ENCODE measurements around the gene SLC9A8. TPM values are rescaled to one million over a fixed set of nuclear protein-coding genes. Genes with fewer than 3 reads are reported as not detected.

SLC9A8 gene
- total and polyA plus RNA-seq, 9 of the 15 experiments (the other 6 are each of a cell fraction or from before 2014, with no cell fraction given) = 0.56 to 9.7 (median 5.0) TPM

DNA sequence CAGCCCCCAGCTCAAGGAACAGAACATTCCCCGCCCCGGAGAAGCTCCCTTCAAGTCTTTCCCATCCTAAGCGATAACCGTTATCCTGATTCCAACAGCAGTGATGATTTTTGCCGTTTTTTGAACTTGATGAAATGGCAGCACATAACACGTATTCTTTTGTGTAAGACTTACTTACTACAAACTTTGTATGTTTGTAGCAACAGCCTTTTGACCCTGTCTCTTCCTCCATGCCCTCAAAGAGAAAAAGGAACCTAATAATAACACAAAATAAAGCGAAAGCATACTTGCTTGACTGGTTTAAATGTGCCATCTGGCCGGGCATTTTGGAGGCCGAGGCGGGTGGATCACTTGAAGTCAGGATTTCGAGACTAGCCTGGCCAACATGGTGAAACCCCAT, 26.4 kb upstream of the SLC9A8 start:
- no peaks in the 10 kb centered on the region for H3K27me3 ChIP-seq (ENCODE audit: control insufficient read depth in 2 of 2, insufficient read depth in 2 of 2, low read length in 2 of 2)
- H3K4me3 ChIP-seq = no peak overlapping the region
- FAIRE-seq (no peak), ATAC-seq (no peak), DNase-seq (ENCODE audit: extremely low read depth in 1 of 4, low spot score in 3 of 4) (no peak)
- no peaks in the 10 kb centered on the region for H4K20me1 ChIP-seq (replicated peaks; ENCODE audit: control insufficient read depth, insufficient read depth, low read length)
- intact Hi-C loops (cut with micrococcal nuclease) (no loop called here), in situ Hi-C loops (cut with MboI) (no loop called here)
- H3K36me3 ChIP-seq (ENCODE audit: control insufficient read depth, insufficient read depth, low read length) = no peaks in the 10 kb centered on the region
- no TSS peak for BruUV-seq (replicated peaks)
- peak overlapping the region; percentile 61 for H3K4me2 ChIP-seq (ENCODE audit: insufficient read depth, low read length)
- peak overlapping the region; percentile 99 for H2AFZ ChIP-seq (ENCODE audit: low read depth, low read length)
- peaks cover 27 to 43% of the 10 kb centered on the region in 2 experiments for H3K4me1 ChIP-seq (replicated peaks in 1 of 2; ENCODE audit: control insufficient read depth in 2 of 2, insufficient read depth in 2 of 2, low read length in 2 of 2)
- 34% methylated on average over 8 of the region's 11 CpGs for WGBS (ENCODE audit: insufficient coverage, low coverage, missing lambda C conversion rate)
- H3K79me2 ChIP-seq (ENCODE audit: control insufficient read depth, insufficient read depth, low read length) = no peaks in the 10 kb centered on the region
- H3K9me1 ChIP-seq (ENCODE audit: control insufficient read depth, insufficient read depth, low read length) = no peaks in the 10 kb centered on the region
- TF ChIP-seq EP300 (IDR thresholded peaks at IDR 0.05; ENCODE audit: low read length) (no peak), ZNF57 (CRISPR knock-in tag; IDR thresholded peaks at IDR 0.05) (no peak), KHSRP (IDR thresholded peaks at IDR 0.05) (no peak), RHOXF2B (CRISPR knock-in tag; conservative IDR thresholded peaks at IDR 0.05) (no peak), SETDB1 (IDR thresholded peaks at IDR 0.05; ENCODE audit: low read length) (no peak), ZNF24 (IDR thresholded peaks at IDR 0.05) (no peak), ZNF583 (CRISPR knock-in tag; IDR thresholded peaks at IDR 0.05) (no peak), ZNF239 (CRISPR knock-in tag; IDR thresholded peaks at IDR 0.05) (no peak), STAT5A (IDR thresholded peaks at IDR 0.05; ENCODE audit: borderline replicate concordance, low read length) (no peak), SRSF9 (IDR thresholded peaks at IDR 0.05; ENCODE audit: borderline replicate concordance, low read depth, low read length) (no peak), ELF1 (tag; IDR thresholded peaks at IDR 0.05) (no peak), RBM17 (IDR thresholded peaks at IDR 0.05; ENCODE audit: borderline replicate concordance, low read depth, low read length) (no peak)
- TF ChIP-seq, protein P1, sequence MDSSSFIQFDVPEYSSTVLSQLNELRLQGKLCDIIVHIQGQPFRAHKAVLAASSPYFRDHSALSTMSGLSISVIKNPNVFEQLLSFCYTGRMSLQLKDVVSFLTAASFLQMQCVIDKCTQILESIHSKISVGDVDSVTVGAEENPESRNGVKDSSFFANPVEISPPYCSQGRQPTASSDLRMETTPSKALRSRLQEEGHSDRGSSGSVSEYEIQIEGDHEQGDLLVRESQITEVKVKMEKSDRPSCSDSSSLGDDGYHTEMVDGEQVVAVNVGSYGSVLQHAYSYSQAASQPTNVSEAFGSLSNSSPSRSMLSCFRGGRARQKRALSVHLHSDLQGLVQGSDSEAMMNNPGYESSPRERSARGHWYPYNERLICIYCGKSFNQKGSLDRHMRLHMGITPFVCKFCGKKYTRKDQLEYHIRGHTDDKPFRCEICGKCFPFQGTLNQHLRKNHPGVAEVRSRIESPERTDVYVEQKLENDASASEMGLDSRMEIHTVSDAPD (CRISPR knock-in tag; IDR thresholded peaks at IDR 0.05) = no peak
- TF ChIP-seq, protein P2, sequence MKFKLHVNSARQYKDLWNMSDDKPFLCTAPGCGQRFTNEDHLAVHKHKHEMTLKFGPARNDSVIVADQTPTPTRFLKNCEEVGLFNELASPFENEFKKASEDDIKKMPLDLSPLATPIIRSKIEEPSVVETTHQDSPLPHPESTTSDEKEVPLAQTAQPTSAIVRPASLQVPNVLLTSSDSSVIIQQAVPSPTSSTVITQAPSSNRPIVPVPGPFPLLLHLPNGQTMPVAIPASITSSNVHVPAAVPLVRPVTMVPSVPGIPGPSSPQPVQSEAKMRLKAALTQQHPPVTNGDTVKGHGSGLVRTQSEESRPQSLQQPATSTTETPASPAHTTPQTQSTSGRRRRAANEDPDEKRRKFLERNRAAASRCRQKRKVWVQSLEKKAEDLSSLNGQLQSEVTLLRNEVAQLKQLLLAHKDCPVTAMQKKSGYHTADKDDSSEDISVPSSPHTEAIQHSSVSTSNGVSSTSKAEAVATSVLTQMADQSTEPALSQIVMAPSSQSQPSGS (CRISPR knock-in tag; IDR thresholded peaks at IDR 0.05) = no peak
- TF ChIP-seq, protein P3, sequence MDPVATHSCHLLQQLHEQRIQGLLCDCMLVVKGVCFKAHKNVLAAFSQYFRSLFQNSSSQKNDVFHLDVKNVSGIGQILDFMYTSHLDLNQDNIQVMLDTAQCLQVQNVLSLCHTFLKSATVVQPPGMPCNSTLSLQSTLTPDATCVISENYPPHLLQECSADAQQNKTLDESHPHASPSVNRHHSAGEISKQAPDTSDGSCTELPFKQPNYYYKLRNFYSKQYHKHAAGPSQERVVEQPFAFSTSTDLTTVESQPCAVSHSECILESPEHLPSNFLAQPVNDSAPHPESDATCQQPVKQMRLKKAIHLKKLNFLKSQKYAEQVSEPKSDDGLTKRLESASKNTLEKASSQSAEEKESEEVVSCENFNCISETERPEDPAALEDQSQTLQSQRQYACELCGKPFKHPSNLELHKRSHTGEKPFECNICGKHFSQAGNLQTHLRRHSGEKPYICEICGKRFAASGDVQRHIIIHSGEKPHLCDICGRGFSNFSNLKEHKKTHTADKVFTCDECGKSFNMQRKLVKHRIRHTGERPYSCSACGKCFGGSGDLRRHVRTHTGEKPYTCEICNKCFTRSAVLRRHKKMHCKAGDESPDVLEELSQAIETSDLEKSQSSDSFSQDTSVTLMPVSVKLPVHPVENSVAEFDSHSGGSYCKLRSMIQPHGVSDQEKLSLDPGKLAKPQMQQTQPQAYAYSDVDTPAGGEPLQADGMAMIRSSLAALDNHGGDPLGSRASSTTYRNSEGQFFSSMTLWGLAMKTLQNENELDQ (CRISPR knock-in tag; IDR thresholded peaks at IDR 0.05; ENCODE audit: borderline replicate concordance) = no peak
- peak overlapping the region; percentile 23 to 63; a peak in 3 of 4 replicates for H3K9ac ChIP-seq (ENCODE audit: insufficient read depth in 1 of 2, low read depth in 2 of 2, low read length in 2 of 2)
- CTCF ChIA-PET (ENCODE audit: low intra/inter-chr PET ratio) = no interaction called here
- H3K27ac ChIP-seq (ENCODE audit: extremely low read depth, low read depth, low read length) = peak overlapping the region; percentile 80
- no peaks in the 10 kb centered on the region for H3K9me3 ChIP-seq (replicated peaks; ENCODE audit: control insufficient read depth, insufficient read depth, low read depth, low read length)
- POLR2A ChIA-PET = interaction anchor here (0.5 to 1.0 kb wide), 7 partner anchors 9 to 157 kb away, joined by 3 read pairs; no protein-coding TSS in a partner anchor

Measured in K562 (cell line).